Measurements from ENCODE around the gene NOL8.

NOL8 gene

GRCh38 chr9:92312887-92313623 is 12.1 kb downstream of the NOL8 start:
- no peak for FAIRE-seq
- DNase-seq (ENCODE audit: insufficient read length, low spot score), result no peak

- no peak for DNase-seq (ENCODE audit: insufficient read length, low spot score)
- FAIRE-seq, result no peak
Measured at GRCh38 chr9:92310562-92310961, 14.6 kb downstream of the NOL8 start.

- DNase-seq (ENCODE audit: insufficient read length, low spot score), result no peak
Measured at GRCh38 chr9:92308893-92309292, 16.3 kb downstream of the NOL8 start.

GRCh38 chr9:92300936-92301335 is 24.2 kb downstream of the NOL8 start:
- no peak for DNase-seq (ENCODE audit: insufficient read length, low spot score)
- no peak for FAIRE-seq

More at GRCh38 chr9:92308893-92309292, 16.3 kb downstream of the NOL8 start:
- FAIRE-seq, result no peak

GRCh38 chr9:92299116-92299515 is 26.0 kb downstream of the NOL8 start:
- no peak for FAIRE-seq
- no peak for DNase-seq (ENCODE audit: insufficient read length, low spot score)

GRCh38 chr9:92298036-92298435 is 27.1 kb downstream of the NOL8 start:
- no peak for DNase-seq (ENCODE audit: insufficient read length, low spot score)
- FAIRE-seq, result no peak

GRCh38 chr9:92297611-92298010 is 27.5 kb downstream of the NOL8 start:
- DNase-seq (ENCODE audit: insufficient read length, low spot score) (no peak), FAIRE-seq (no peak)

GRCh38 chr9:92295827-92296258 is 29.3 kb downstream of the NOL8 start:
- DNase-seq (ENCODE audit: insufficient read length, low spot score) (no peak), FAIRE-seq (no peak)

GRCh38 chr9:92295240-92295790 is 29.8 kb downstream of the NOL8 start:
- DNase-seq (ENCODE audit: insufficient read length, low spot score) (no peak), FAIRE-seq (no peak)

GRCh38 chr9:92294297-92294676 is 30.9 kb downstream of the NOL8 start:
- no peak for DNase-seq (ENCODE audit: insufficient read length, low spot score)
- FAIRE-seq, result no peak

GRCh38 chr9:92293452-92294296 is 31.5 kb downstream of the NOL8 start, which contains the start of gene IARS1:
Gene IARS1 (minus strand): TSS chr9:92293697. CDS start chr9:92289419, 4,278 bp downstream.
- peak; percentile 97 for DNase-seq (ENCODE audit: insufficient read length, low spot score)
- peak; percentile 87 for FAIRE-seq

GRCh38 chr9:92293075-92293354 is 32.1 kb downstream of the NOL8 start:
- DNase-seq (ENCODE audit: insufficient read length, low spot score), result no peak
- FAIRE-seq, result no peak

GRCh38 chr9:92292338-92293074 is 32.6 kb downstream of the NOL8 start:
- DNase-seq (ENCODE audit: insufficient read length, low spot score) (peak; percentile 2), FAIRE-seq (no peak)

GRCh38 chr9:92291577-92291976 is 33.6 kb downstream of the NOL8 start:
- FAIRE-seq, result no peak
- no peak for DNase-seq (ENCODE audit: insufficient read length, low spot score)

- DNase-seq (ENCODE audit: insufficient read length, low spot score) (no peak), FAIRE-seq (no peak)
Measured at GRCh38 chr9:92290785-92291429, 34.2 kb downstream of the NOL8 start.

GRCh38 chr9:92289708-92290390 is 35.3 kb downstream of the NOL8 start:
- DNase-seq (ENCODE audit: insufficient read length, low spot score), result no peak
- FAIRE-seq, result no peak

GRCh38 chr9:92279302-92279701 is 45.8 kb downstream of the NOL8 start:
- no peak for DNase-seq (ENCODE audit: insufficient read length, low spot score)
- FAIRE-seq, result no peak

GRCh38 chr9:92278110-92278509 is 47.0 kb downstream of the NOL8 start:
- DNase-seq (ENCODE audit: insufficient read length, low spot score) (no peak), FAIRE-seq (no peak)

- no peak for DNase-seq (ENCODE audit: insufficient read length, low spot score)
- no peak for FAIRE-seq
Measured at GRCh38 chr9:92276331-92277032, 48.7 kb downstream of the NOL8 start.
